ENCODE data around the gene SSTR4. TPM values are rescaled to one million over a fixed set of nuclear protein-coding genes. Genes with fewer than 3 reads are reported as not detected.

SSTR4 gene
- total RNA-seq, 1 donor from 2014 or later, result not detected

DNA sequence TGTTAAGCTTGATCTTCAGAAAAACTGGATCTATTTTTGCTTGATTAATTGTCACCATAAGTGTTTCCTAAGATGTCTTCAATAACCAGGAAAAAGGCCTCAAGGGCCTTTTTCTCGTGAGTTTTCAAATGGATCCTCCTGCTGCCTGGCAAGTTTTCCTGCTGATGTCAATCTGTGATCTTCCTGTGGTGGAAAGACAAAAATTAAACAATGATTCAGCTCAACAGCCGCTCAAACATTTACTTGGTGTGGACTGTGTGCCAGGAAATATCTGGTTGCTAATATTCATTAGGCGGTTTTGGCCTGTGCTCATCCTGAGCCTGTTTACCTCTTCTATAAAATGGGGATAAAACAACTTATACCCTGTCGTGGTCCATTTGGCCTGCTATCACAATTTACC lies 35.4 kb upstream of the SSTR4 start:
- Histone ChIP-seq H3K4me1 (peaks cover 12% of the 10 kb centered on the region), H3K27ac (replicated peaks) (peak overlapping the region; percentile 59), H3K27me3 (ENCODE audit: low read depth) (peaks cover 17% of the 10 kb centered on the region), H3K36me3 (no peaks in the 10 kb centered on the region), H3K9me3 (replicated peaks) (no peaks in the 10 kb centered on the region), H3K4me3 (no peak overlapping the region)
- intact Hi-C loops (cut with micrococcal nuclease), result no loop called here
- TF ChIP-seq, protein P1, sequence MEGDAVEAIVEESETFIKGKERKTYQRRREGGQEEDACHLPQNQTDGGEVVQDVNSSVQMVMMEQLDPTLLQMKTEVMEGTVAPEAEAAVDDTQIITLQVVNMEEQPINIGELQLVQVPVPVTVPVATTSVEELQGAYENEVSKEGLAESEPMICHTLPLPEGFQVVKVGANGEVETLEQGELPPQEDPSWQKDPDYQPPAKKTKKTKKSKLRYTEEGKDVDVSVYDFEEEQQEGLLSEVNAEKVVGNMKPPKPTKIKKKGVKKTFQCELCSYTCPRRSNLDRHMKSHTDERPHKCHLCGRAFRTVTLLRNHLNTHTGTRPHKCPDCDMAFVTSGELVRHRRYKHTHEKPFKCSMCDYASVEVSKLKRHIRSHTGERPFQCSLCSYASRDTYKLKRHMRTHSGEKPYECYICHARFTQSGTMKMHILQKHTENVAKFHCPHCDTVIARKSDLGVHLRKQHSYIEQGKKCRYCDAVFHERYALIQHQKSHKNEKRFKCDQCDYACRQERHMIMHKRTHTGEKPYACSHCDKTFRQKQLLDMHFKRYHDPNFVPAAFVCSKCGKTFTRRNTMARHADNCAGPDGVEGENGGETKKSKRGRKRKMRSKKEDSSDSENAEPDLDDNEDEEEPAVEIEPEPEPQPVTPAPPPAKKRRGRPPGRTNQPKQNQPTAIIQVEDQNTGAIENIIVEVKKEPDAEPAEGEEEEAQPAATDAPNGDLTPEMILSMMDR (IDR thresholded peaks at IDR 0.05; ENCODE audit: borderline replicate concordance), result no peak
- no peak for DNase-seq

DNA sequence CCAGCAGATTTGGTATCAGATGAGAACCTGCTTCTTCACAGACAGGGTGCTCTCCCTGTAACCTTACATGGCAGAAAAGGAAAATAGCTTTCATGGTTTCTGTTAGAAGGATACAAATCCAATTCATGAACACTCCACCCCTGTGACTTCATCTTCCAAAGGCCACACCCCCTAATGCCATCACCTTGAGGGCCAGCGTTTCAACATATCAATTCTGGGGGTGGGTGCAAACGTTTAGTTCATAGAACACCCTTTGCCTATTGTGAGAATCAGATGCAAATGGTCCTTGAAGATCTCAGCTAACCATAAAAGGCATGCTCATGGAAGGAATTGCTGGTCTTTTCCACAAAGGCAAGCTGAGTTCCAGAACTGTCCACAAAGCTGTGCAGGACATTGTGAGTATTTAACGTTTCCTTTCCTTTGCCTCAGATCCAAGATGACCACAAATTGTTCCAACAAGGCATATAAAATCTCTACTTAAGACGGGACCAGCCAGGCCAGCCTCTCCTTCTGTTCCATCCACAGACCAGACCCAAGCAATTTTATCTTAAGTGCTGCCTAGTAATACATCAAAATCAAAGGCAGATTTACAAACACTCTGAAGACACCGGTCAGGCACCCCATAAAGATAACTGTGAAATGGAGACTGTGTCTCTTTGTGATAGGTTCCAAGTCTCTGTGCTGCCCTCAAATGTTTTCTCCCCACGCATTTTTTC lies 34.7 kb upstream of the SSTR4 start:
- Histone ChIP-seq H3K9me3 (replicated peaks) (no peaks in the 10 kb centered on the region), H3K4me1 (peaks cover 12% of the 10 kb centered on the region), H3K4me3 (no peak overlapping the region), H3K27ac (replicated peaks) (peak overlapping the region; percentile 59), H3K27me3 (ENCODE audit: low read depth) (peaks cover 16% of the 10 kb centered on the region), H3K36me3 (no peaks in the 10 kb centered on the region)
- DNase-seq, result no peak
- intact Hi-C loops (cut with micrococcal nuclease), result no loop called here
- TF ChIP-seq, protein P1 (IDR thresholded peaks at IDR 0.05; ENCODE audit: borderline replicate concordance), result no peak

DNA sequence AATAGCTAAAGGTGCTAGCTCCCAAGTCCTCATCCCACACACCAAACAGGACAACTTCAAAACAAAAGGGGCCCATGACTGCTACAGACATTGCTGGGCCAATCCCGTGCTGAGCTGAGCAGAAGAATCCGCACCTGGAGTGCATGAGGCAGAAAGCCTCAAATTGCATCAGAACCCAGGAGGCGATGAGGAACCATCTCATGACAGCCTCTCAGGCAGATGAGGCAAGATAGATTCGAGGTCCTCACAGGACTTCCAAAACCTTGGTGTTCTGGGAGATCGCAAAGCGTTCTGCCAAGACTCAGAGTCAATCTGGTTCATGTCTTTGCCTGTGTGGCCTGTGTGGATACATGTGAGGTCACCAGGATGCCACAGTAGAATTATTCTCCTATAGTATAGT lies 32.8 kb upstream of the SSTR4 start:
- Histone ChIP-seq H3K9me3 (replicated peaks) (no peaks in the 10 kb centered on the region), H3K27me3 (ENCODE audit: low read depth) (peaks cover 23% of the 10 kb centered on the region), H3K27ac (replicated peaks) (no peak overlapping the region), H3K36me3 (no peaks in the 10 kb centered on the region), H3K4me3 (no peak overlapping the region), H3K4me1 (peaks cover 7% of the 10 kb centered on the region)
- intact Hi-C loops (cut with micrococcal nuclease), result no loop called here
- TF ChIP-seq, protein P1 (IDR thresholded peaks at IDR 0.05; ENCODE audit: borderline replicate concordance), result no peak
- no peak for DNase-seq

DNA sequence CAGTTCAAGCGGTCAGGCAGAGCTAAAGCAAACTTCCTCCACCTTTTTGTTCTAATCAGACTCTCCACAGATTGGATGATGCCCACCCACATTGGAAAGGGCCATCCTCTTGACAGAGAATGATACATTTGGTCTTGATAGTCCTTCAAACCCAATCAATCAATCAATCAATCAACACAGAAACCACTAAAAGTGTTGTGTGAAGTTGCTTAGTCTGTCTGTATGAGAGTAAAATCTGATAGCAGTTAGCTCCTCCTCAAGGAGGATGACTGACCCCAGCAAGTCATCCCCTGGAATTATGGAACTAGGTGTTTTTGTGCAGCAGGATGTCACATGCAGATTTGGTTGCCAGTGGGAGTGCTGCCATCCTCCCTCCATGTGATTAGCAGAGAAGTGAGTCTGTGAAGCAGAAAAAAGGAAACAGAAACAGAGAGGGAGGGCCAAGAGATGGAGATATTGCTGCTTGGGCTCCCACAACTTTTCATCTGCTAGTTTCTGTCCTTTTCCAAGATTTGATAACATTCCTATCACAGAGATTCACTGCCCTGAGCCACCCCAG lies 32.0 kb upstream of the SSTR4 start:
- Histone ChIP-seq H3K27me3 (ENCODE audit: low read depth) (peaks cover 31% of the 10 kb centered on the region), H3K9me3 (replicated peaks) (no peaks in the 10 kb centered on the region), H3K36me3 (no peaks in the 10 kb centered on the region), H3K4me3 (no peak overlapping the region), H3K4me1 (peaks cover 7% of the 10 kb centered on the region), H3K27ac (replicated peaks) (no peak overlapping the region)
- no peak for DNase-seq
- TF ChIP-seq, protein P1 (IDR thresholded peaks at IDR 0.05; ENCODE audit: borderline replicate concordance), result no peak
- intact Hi-C loops (cut with micrococcal nuclease), result no loop called here

DNA sequence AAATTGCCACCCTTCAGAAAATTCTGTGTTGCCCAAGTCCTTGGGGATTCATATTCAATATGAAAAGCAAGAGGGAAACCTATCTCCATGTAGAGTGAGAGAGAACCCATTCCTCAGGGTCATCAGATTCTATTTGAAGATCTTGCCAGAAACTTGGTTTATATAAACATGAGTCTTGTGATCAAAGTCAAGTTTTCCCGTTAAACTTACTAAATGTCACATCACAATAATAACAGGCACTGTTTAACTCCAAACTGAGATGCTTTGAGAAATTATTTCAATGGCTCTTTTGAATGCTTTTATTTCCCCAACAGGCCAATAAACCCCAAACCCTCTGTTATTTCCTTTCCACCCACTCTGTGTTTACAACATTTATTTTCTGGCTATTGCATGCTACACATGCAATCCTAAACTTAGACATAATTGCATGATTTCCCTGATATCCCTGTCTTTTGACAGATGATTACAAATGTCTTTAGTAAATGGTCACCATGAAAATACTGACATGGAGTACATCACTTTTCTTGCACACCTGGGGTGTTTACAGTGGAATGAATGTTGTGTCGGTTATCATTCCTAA lies 31.1 kb upstream of the SSTR4 start:
- H3K36me3 ChIP-seq, result no peaks in the 10 kb centered on the region
- DNase-seq, result no peak
- intact Hi-C loops (cut with micrococcal nuclease), result no loop called here
- H3K9me3 ChIP-seq (replicated peaks), result no peaks in the 10 kb centered on the region
- no peak overlapping the region for H3K4me3 ChIP-seq
- peaks cover 7% of the 10 kb centered on the region for H3K4me1 ChIP-seq
- no peak overlapping the region for H3K27ac ChIP-seq (replicated peaks)
- peaks cover 31% of the 10 kb centered on the region for H3K27me3 ChIP-seq (ENCODE audit: low read depth)
- TF ChIP-seq, protein P1 (IDR thresholded peaks at IDR 0.05; ENCODE audit: borderline replicate concordance), result no peak

Measured in left ventricle myocardium inferior (tissue), 1 donor.